ENCODE measurements around the gene ZNF774. TPM values are rescaled to one million over a fixed set of nuclear protein-coding genes. Genes with fewer than 3 reads are reported as not detected.

Gene ZNF774
- total RNA-seq, 4 donors from 2014 or later: 0.75 to 22.5 (median 10.2) TPM

DNA sequence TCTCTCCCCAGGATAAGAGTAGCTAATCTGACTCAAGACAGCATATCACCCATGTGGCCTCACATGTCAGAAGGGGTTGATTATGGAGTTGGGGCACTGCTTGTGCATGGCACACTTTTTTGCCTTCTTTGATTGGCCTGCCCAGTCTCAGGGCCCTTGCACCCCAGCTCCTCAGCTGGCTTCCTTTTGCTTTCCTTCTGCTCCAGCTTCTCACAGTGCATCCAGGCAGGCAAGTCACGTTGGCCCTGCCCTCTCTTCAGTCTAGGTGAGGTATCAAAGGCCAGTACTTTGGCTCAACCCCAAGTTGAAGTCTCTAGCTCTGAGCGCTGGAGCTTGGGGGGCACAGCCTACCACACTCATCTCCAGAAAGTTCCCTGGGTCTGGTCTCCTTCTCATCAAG is 44.4 kb upstream of the ZNF774 start:
- H3K4me3 ChIP-seq: no peak overlapping the region
- H3K9me3 ChIP-seq: no peaks in the 10 kb centered on the region
- no peak overlapping the region for H3K27ac ChIP-seq
- in situ Hi-C loops (cut with MboI; ENCODE audit: low pct_ligation_motif_present in 1 of 4, low pct_unique_long_range_greater_than_20kb in 1 of 4, low sequenced_read_pairs in 3 of 4): loop anchor here in 2 of 4 donors (25.0 kb wide), 2 partner anchors 305 to 580 kb away; partner anchors contain the start of gene FES (in 1 of the 2)
- no peaks in the 10 kb centered on the region for H3K36me3 ChIP-seq
- H3K27me3 ChIP-seq: no peaks in the 10 kb centered on the region
- TF ChIP-seq POLR2AphosphoS5 (IDR thresholded peaks at IDR 0.05): no peak
- no peak for TF ChIP-seq POLR2A (IDR thresholded peaks at IDR 0.05)
- TF ChIP-seq, protein P1, sequence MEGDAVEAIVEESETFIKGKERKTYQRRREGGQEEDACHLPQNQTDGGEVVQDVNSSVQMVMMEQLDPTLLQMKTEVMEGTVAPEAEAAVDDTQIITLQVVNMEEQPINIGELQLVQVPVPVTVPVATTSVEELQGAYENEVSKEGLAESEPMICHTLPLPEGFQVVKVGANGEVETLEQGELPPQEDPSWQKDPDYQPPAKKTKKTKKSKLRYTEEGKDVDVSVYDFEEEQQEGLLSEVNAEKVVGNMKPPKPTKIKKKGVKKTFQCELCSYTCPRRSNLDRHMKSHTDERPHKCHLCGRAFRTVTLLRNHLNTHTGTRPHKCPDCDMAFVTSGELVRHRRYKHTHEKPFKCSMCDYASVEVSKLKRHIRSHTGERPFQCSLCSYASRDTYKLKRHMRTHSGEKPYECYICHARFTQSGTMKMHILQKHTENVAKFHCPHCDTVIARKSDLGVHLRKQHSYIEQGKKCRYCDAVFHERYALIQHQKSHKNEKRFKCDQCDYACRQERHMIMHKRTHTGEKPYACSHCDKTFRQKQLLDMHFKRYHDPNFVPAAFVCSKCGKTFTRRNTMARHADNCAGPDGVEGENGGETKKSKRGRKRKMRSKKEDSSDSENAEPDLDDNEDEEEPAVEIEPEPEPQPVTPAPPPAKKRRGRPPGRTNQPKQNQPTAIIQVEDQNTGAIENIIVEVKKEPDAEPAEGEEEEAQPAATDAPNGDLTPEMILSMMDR (IDR thresholded peaks at IDR 0.05): no peak
- no peak for TF ChIP-seq EP300 (IDR thresholded peaks at IDR 0.05; ENCODE audit: low read depth)
- WGBS, 2 donors (ENCODE audit: low coverage in 1 of 2): 40 to 92% methylated on average over 1 to 2 of the region's 2 CpGs
- H3K4me1 ChIP-seq: peaks cover 0 to 6% (median 2%) of the 10 kb centered on the region in 4 donors
- DNase-seq: no peak
- intact Hi-C loops (cut with DNase I; ENCODE audit: low total_unique reads): no loop called here

DNA sequence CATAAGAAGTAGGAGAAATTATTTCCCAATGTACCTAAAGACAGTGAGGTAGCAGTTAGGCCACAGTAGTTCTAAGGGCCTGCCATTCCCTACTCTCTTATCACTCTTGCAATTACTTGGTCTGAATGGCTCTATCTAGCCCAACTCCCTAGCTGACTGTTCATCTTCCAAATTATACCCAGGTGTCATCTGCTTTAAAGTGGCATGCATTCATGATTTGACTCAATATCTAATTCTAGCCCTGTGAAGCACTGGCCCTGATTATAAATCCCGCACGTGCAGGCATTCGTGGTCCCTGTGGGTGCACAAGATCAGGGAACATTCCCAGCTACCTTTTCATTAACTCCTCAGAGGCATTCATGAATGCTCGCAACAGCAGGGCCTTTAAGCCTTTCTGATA is 43.1 kb upstream of the ZNF774 start:
- intact Hi-C loops (cut with DNase I; ENCODE audit: low total_unique reads): no loop called here
- Histone ChIP-seq H3K9me3 (no peaks in the 10 kb centered on the region), H3K27ac (no peak overlapping the region), H3K36me3 (no peaks in the 10 kb centered on the region), H3K4me3 (no peak overlapping the region), H3K4me1 (peaks cover 0 to 6% (median 2%) of the 10 kb centered on the region in 4 donors), H3K27me3 (no peaks in the 10 kb centered on the region)
- no peak for DNase-seq
- in situ Hi-C loops (cut with MboI; ENCODE audit: low pct_ligation_motif_present in 1 of 4, low pct_unique_long_range_greater_than_20kb in 1 of 4, low sequenced_read_pairs in 3 of 4): loop anchor here in 2 of 4 donors (25.0 kb wide), 2 partner anchors 303 to 578 kb away; partner anchors contain the start of gene FES (in 1 of the 2)
- TF ChIP-seq EP300 (IDR thresholded peaks at IDR 0.05; ENCODE audit: low read depth) (no peak), POLR2A (IDR thresholded peaks at IDR 0.05) (no peak), POLR2AphosphoS5 (IDR thresholded peaks at IDR 0.05) (no peak)
- TF ChIP-seq, protein P1 (IDR thresholded peaks at IDR 0.05): no peak
- 94% methylated on average over 4 of the region's 4 CpGs; no CpG with 5 or more reads in 1 of the 2 donors for WGBS, 2 donors (ENCODE audit: low coverage in 1 of 2)

GRCh38 chr15:90315278-90315982 is 36.7 kb upstream of the ZNF774 start:
- WGBS, 2 donors (ENCODE audit: low coverage in 1 of 2): 43 to 50% methylated on average over 3 to 5 of the region's 5 CpGs
- H3K27ac ChIP-seq: peak overlapping the region; percentile 75 to 84 (median 77)
- in situ Hi-C loops (cut with MboI; ENCODE audit: low pct_ligation_motif_present in 1 of 4, low pct_unique_long_range_greater_than_20kb in 1 of 4, low sequenced_read_pairs in 3 of 4): loop anchor here in 2 of 4 donors (25.0 kb wide), 2 partner anchors 297 to 572 kb away; partner anchors contain the start of gene FES (in 1 of the 2)

GRCh38 chr15:90316139-90316538 is 35.9 kb upstream of the ZNF774 start:
- Histone ChIP-seq H3K9me3 (no peaks in the 10 kb centered on the region), H3K36me3 (no peaks in the 10 kb centered on the region), H3K4me1 (peaks cover 11 to 34% (median 21%) of the 10 kb centered on the region in 4 donors), H3K27me3 (no peaks in the 10 kb centered on the region), H3K27ac (peak overlapping the region; percentile 75 to 84 (median 77)), H3K4me3 (no peak overlapping the region)
- DNase-seq: no peak
- WGBS, 2 donors (ENCODE audit: low coverage in 1 of 2): 39 to 75% methylated on average over 1 to 4 of the region's 4 CpGs
- in situ Hi-C loops (cut with MboI; ENCODE audit: low pct_ligation_motif_present in 1 of 4, low pct_unique_long_range_greater_than_20kb in 1 of 4, low sequenced_read_pairs in 3 of 4): loop anchor here in 2 of 4 donors (25.0 kb wide), 2 partner anchors 296 to 571 kb away; partner anchors contain the start of gene FES (in 1 of the 2)
- intact Hi-C loops (cut with DNase I; ENCODE audit: low total_unique reads): no loop called here
- TF ChIP-seq EP300 (IDR thresholded peaks at IDR 0.05; ENCODE audit: low read depth) (no peak), POLR2A (IDR thresholded peaks at IDR 0.05) (no peak), POLR2AphosphoS5 (IDR thresholded peaks at IDR 0.05) (no peak)
- TF ChIP-seq, protein P1 (IDR thresholded peaks at IDR 0.05): no peak

More at GRCh38 chr15:90315278-90315982, 36.7 kb upstream of the ZNF774 start:
- DNase-seq: peak; percentile 84
- no peaks in the 10 kb centered on the region for H3K27me3 ChIP-seq
- H3K4me3 ChIP-seq: no peak overlapping the region
- no peaks in the 10 kb centered on the region for H3K9me3 ChIP-seq
- intact Hi-C loops (cut with DNase I; ENCODE audit: low total_unique reads): no loop called here
- H3K4me1 ChIP-seq: peaks cover 11 to 29% (median 20%) of the 10 kb centered on the region in 4 donors
- no peaks in the 10 kb centered on the region for H3K36me3 ChIP-seq
- TF ChIP-seq EP300 (IDR thresholded peaks at IDR 0.05; ENCODE audit: low read depth) (no peak), POLR2AphosphoS5 (IDR thresholded peaks at IDR 0.05) (peak; percentile 29 to 63 (median 56))
